SK-N-MC (cell line): ENCODE results near the gene ERI3.

Source experiments
- EZH2 ChIP-seq: fragments of 200-600 bp; sonication (generic); IDR thresholded peaks from one replicate; pipeline ENCODE4 v1.6.1; 2017; ENCODE audit warnings: antibody characterized with exemption
- POLR2AphosphoS5 ChIP-seq: IDR thresholded peaks from 2 replicates; pipeline ENCODE4 v1.6.1; 2012; ENCODE audit warnings: mild to moderate bottlenecking, low read depth, low read length, borderline replicate concordance

DNA sequence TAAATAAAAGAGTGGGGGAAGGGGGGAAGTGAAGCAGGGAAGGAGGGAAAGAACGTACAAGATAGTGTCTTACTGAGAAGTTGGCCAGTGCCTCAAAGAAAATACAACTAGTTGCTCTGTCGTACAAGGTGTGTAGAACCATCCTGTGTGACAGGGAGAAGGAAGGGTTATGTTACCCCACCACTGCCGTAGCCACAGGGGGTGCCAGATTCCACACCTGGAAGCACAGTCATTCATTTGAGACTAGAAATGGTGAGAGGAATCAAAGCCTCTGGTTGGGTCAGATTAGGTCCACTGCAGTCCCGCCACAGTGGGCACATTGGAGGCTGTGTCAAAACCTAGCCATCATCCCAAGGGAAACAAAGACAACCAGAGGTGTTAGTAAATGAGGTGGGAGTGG lies 2.7 kb upstream of the ERI3 start:
- TF ChIP-seq EZH2 (no peak), POLR2AphosphoS5 (no peak)
